ENCODE data around the gene PSME3IP1.

DNA sequence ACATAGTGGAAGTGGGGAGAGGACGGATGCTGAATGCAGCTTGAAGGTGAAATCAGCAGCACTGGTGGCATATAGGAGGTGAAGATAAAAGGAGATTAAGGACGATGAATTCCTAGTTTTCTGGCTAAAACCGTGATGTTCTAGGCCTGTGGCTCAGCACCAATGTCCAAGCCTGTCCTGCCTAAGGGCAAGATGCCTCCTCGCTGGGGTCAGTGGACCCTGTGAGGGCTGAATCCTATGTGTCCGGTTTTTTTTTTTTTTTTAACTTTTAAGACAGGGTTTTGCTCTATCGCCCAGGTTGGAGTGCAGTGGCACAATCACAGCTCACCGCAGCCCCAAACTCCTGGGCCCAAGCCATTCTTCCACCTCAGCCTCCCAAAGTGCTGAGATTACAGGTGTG lies 80.7 kb downstream of the PSME3IP1 start:
- TF ChIP-seq, protein P1, sequence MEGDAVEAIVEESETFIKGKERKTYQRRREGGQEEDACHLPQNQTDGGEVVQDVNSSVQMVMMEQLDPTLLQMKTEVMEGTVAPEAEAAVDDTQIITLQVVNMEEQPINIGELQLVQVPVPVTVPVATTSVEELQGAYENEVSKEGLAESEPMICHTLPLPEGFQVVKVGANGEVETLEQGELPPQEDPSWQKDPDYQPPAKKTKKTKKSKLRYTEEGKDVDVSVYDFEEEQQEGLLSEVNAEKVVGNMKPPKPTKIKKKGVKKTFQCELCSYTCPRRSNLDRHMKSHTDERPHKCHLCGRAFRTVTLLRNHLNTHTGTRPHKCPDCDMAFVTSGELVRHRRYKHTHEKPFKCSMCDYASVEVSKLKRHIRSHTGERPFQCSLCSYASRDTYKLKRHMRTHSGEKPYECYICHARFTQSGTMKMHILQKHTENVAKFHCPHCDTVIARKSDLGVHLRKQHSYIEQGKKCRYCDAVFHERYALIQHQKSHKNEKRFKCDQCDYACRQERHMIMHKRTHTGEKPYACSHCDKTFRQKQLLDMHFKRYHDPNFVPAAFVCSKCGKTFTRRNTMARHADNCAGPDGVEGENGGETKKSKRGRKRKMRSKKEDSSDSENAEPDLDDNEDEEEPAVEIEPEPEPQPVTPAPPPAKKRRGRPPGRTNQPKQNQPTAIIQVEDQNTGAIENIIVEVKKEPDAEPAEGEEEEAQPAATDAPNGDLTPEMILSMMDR (IDR thresholded peaks at IDR 0.05) = no peak
- TF ChIP-seq POLR2A (IDR thresholded peaks at IDR 0.05) = no peak
